ENCODE data around the gene SHB. TPM values are rescaled to one million over a fixed set of nuclear protein-coding genes. Genes with fewer than 3 reads are reported as not detected.

The SHB gene
- total RNA-seq, 2 donors from 2014 or later: 33.9 to 39.9 TPM

DNA sequence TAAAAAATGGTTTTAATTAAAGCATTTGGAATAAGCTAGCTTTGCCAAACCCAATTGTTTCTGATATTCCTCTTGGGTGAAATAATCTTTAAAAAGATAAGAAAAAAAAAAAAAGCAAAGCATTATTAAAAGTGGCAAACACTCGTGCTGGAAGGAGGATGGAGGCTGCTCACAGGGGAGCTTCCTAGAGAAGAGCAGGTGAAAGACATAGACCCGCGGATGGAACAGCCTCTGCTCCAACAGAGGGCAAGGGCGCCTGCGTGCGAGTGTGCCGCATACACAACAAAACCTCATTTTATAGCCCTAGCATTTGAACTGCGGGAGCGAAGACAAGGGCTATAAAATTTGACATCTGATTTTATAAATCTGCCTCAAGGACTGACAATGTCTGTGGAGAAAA is 131.7 kb downstream of the SHB start:
- no peaks in the 10 kb centered on the region for H3K36me3 ChIP-seq
- H3K4me1 ChIP-seq: peaks cover 0 to 45% of the 10 kb centered on the region in 2 donors
- no peak for DNase-seq (ENCODE audit: low spot score)
- no peaks in the 10 kb centered on the region for H3K27me3 ChIP-seq
- no peak overlapping the region for H3K4me3 ChIP-seq
- peak overlapping the region; percentile 64 to 74 for H3K27ac ChIP-seq
- TF ChIP-seq CTCF (IDR thresholded peaks at IDR 0.05): no peak
- no peaks in the 10 kb centered on the region for H3K9me3 ChIP-seq

- Histone ChIP-seq H3K36me3 (no peaks in the 10 kb centered on the region), H3K9me3 (no peaks in the 10 kb centered on the region), H3K4me3 (no peak overlapping the region), H3K27ac (peak overlapping the region; percentile 64 to 74), H3K4me1 (peaks cover 0 to 45% of the 10 kb centered on the region in 2 donors), H3K27me3 (no peaks in the 10 kb centered on the region)
- peak; percentile 69 for DNase-seq (ENCODE audit: low spot score)
- TF ChIP-seq CTCF (IDR thresholded peaks at IDR 0.05): no peak
Observed at GRCh38 chr9:37936965-37937364, 132.1 kb downstream of the SHB start.

DNA sequence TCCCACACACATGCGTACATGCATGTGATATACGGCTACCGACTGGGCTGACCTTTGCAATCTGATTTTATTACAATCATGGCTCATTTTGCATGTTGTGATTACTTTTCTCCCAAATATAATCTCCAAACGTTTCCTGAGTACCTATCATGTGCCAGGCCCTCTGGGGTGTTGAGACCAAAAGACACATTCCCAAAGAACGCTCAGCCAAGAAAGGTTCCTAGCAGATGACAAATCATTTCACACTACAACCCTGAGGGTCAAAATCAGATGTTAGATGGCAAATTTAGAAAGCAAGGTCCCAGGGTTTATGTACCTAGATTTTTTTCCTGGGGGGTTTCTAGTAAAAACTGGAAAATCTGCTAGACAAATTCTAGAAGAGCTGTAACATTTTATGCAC is 132.7 kb downstream of the SHB start:
- Histone ChIP-seq H3K27ac (peak overlapping the region; percentile 64 to 74), H3K4me1 (peaks cover 0 to 45% of the 10 kb centered on the region in 2 donors), H3K4me3 (no peak overlapping the region), H3K9me3 (no peaks in the 10 kb centered on the region), H3K27me3 (no peaks in the 10 kb centered on the region), H3K36me3 (no peaks in the 10 kb centered on the region)
- TF ChIP-seq CTCF (IDR thresholded peaks at IDR 0.05): no peak
- DNase-seq (ENCODE audit: low spot score): no peak

DNA sequence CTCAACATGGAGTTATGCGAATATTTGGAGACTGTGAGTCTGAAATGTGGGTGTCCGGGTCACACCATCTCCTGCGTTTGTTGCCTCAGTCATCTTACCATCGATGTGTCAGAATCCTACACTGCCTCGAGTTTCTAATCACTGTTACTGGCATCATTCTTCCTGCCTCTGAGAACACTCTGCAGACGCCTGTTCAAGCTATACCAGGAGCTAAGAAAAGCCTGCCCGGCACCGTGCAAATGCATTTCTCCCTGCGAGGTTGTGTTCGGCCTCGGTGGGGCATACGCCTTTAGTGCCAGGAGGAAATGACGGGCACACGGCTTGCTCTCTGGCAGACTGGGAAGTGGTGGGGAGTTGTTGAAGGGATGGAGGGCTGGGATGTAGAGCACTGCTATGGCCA is 133.9 kb downstream of the SHB start:
- Histone ChIP-seq H3K27me3 (no peaks in the 10 kb centered on the region), H3K27ac (no peak overlapping the region), H3K4me1 (peaks cover 0 to 45% of the 10 kb centered on the region in 2 donors), H3K36me3 (no peaks in the 10 kb centered on the region), H3K4me3 (no peak overlapping the region), H3K9me3 (no peaks in the 10 kb centered on the region)
- TF ChIP-seq CTCF (IDR thresholded peaks at IDR 0.05): no peak
- DNase-seq (ENCODE audit: low spot score): no peak

GRCh38 chr9:37931592-37931991 is 137.4 kb downstream of the SHB start:
- TF ChIP-seq CTCF (IDR thresholded peaks at IDR 0.05): no peak
- Histone ChIP-seq H3K4me3 (no peak overlapping the region), H3K36me3 (no peaks in the 10 kb centered on the region)

DNA sequence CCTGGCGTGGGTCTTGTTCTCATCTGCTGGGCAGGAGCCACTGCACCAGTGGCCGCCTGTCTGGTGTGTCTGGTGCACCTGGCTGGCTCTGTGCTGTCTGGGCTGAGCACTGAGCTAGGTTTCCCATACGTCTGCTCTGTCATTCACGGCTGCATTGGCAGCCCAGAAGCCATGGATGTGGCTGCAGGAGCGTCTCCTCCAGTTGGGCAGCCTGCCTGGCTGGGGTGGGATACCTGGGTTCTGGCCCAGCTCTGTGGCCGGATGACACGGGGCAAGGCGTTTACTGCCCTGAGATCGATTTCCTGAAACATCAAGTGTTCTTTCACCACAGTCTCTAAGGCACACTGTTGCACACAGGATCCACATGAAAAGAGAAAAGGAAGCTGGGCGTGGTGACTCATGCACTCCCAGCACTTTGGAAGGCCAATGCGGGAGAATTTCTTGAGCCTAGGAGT is 139.6 kb downstream of the SHB start:
- H3K27ac ChIP-seq: no peak overlapping the region
- no peak for TF ChIP-seq CTCF (IDR thresholded peaks at IDR 0.05)
- peaks cover 0 to 39% of the 10 kb centered on the region in 2 donors for H3K4me1 ChIP-seq
- no peaks in the 10 kb centered on the region for H3K36me3 ChIP-seq
- no peak overlapping the region for H3K4me3 ChIP-seq
- no peaks in the 10 kb centered on the region for H3K27me3 ChIP-seq
- no peaks in the 10 kb centered on the region for H3K9me3 ChIP-seq
- no peak for DNase-seq (ENCODE audit: low spot score)

More at GRCh38 chr9:37931592-37931991, 137.4 kb downstream of the SHB start:
- no peaks in the 10 kb centered on the region for H3K9me3 ChIP-seq
- DNase-seq (ENCODE audit: low spot score): no peak
- peaks cover 0 to 39% of the 10 kb centered on the region in 2 donors for H3K4me1 ChIP-seq
- no peaks in the 10 kb centered on the region for H3K27me3 ChIP-seq
- no peak overlapping the region for H3K27ac ChIP-seq
